ENCODE results near the gene RIMKLB. TPM values are rescaled to one million over a fixed set of nuclear protein-coding genes. Genes with fewer than 3 reads are reported as not detected.

RIMKLB gene
- total RNA-seq, 1 experiment from 2014 or later = 0.39 TPM

DNA sequence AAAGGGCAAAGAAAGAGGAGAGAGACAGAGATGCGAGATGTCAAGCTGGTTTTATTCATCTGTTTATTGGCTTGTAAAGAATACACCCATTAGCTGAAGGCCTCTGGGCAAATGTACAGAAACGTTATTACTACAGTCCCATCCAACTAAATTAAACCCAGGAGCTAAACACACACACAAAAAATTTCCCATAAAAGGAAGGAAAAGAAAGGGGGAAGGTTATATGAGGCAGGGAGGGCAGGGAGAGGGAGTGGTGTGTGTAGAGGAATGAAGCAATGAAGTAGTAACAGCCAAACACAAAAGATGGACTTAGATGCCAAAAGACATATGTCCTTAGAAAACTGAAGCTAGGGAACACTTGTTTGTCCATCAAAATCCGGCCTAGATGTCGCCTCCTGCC is 32.0 kb upstream of the RIMKLB start:
- ChIA-PET CTCF (interaction anchor here (1.2 kb wide), 1 partner anchor 9 kb away, joined by 4 read pairs; no protein-coding TSS in a partner anchor), POLR2A (no interaction called here), RAD21 (ENCODE audit: low non-redundant PET in 1 of 2, low total read pairs in 2 of 2, uncharacterized antibody in 2 of 2, unreplicated experiment in 2 of 2) (no interaction called here)
- ATAC-seq (no peak), DNase-seq (ENCODE audit: low read depth, low spot score) (no peak)
- Histone ChIP-seq H3K9me3 (ENCODE audit: control insufficient read depth in 1 of 2, insufficient read depth in 1 of 2, low read depth in 1 of 2, low read length in 2 of 2) (no peaks in the 10 kb centered on the region), H3K27me3 (ENCODE audit: insufficient read depth, low read length) (peaks cover 16% of the 10 kb centered on the region), H3K4me1 (ENCODE audit: control insufficient read depth in 1 of 2, insufficient read depth in 2 of 2, low read length in 2 of 2) (no peaks in the 10 kb centered on the region), H3K36me3 (ENCODE audit: control insufficient read depth in 1 of 2, insufficient read depth in 2 of 2, low read length in 2 of 2) (no peaks in the 10 kb centered on the region), H3K27ac (ENCODE audit: low read depth, low read length) (no peak overlapping the region), H3K4me2 (ENCODE audit: low read length) (no peak overlapping the region), H2AFZ (ENCODE audit: low read depth, low read length, poor library complexity, severe bottlenecking) (no peak overlapping the region), H3K9ac (ENCODE audit: low read length) (no peak overlapping the region), H3K4me3 (replicated peaks in 1 of 2; ENCODE audit: low read depth in 1 of 2, low read length in 2 of 2) (no peak overlapping the region), H4K20me1 (ENCODE audit: insufficient read depth) (no peaks in the 10 kb centered on the region), H3K79me2 (ENCODE audit: insufficient read depth, low read length) (no peaks in the 10 kb centered on the region), H3K9me2 (ENCODE audit: insufficient read depth) (no peaks in the 10 kb centered on the region)
- TF ChIP-seq FOSL1 (IDR thresholded peaks at IDR 0.05; ENCODE audit: low read depth) = no peak
- no peak for TF ChIP-seq EGR1 (IDR thresholded peaks at IDR 0.05; ENCODE audit: low read depth)
- TF ChIP-seq TCF7L2 (IDR thresholded peaks at IDR 0.05; ENCODE audit: borderline replicate concordance, extremely low read depth, insufficient read depth, insufficient read length) = no peak
- TF ChIP-seq, protein P1, sequence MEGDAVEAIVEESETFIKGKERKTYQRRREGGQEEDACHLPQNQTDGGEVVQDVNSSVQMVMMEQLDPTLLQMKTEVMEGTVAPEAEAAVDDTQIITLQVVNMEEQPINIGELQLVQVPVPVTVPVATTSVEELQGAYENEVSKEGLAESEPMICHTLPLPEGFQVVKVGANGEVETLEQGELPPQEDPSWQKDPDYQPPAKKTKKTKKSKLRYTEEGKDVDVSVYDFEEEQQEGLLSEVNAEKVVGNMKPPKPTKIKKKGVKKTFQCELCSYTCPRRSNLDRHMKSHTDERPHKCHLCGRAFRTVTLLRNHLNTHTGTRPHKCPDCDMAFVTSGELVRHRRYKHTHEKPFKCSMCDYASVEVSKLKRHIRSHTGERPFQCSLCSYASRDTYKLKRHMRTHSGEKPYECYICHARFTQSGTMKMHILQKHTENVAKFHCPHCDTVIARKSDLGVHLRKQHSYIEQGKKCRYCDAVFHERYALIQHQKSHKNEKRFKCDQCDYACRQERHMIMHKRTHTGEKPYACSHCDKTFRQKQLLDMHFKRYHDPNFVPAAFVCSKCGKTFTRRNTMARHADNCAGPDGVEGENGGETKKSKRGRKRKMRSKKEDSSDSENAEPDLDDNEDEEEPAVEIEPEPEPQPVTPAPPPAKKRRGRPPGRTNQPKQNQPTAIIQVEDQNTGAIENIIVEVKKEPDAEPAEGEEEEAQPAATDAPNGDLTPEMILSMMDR (IDR thresholded peaks at IDR 0.05 in 2 of 3, conservative IDR thresholded peaks at IDR 0.05 in 1 of 3; ENCODE audit: borderline replicate concordance in 1 of 3, insufficient read depth in 1 of 3, low read depth in 2 of 3, low read length in 2 of 3) = no peak
- TF ChIP-seq POLR2AphosphoS5 (IDR thresholded peaks at IDR 0.05; ENCODE audit: low read depth, low read length) = no peak
- TF ChIP-seq, protein P2, sequence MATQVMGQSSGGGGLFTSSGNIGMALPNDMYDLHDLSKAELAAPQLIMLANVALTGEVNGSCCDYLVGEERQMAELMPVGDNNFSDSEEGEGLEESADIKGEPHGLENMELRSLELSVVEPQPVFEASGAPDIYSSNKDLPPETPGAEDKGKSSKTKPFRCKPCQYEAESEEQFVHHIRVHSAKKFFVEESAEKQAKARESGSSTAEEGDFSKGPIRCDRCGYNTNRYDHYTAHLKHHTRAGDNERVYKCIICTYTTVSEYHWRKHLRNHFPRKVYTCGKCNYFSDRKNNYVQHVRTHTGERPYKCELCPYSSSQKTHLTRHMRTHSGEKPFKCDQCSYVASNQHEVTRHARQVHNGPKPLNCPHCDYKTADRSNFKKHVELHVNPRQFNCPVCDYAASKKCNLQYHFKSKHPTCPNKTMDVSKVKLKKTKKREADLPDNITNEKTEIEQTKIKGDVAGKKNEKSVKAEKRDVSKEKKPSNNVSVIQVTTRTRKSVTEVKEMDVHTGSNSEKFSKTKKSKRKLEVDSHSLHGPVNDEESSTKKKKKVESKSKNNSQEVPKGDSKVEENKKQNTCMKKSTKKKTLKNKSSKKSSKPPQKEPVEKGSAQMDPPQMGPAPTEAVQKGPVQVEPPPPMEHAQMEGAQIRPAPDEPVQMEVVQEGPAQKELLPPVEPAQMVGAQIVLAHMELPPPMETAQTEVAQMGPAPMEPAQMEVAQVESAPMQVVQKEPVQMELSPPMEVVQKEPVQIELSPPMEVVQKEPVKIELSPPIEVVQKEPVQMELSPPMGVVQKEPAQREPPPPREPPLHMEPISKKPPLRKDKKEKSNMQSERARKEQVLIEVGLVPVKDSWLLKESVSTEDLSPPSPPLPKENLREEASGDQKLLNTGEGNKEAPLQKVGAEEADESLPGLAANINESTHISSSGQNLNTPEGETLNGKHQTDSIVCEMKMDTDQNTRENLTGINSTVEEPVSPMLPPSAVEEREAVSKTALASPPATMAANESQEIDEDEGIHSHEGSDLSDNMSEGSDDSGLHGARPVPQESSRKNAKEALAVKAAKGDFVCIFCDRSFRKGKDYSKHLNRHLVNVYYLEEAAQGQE (IDR thresholded peaks at IDR 0.05; ENCODE audit: low read depth) = no peak
- TF ChIP-seq RAD21 (IDR thresholded peaks at IDR 0.05; ENCODE audit: low read depth) = no peak
- no peak for TF ChIP-seq ZNF274 (IDR thresholded peaks at IDR 0.05; ENCODE audit: low read depth, low read length)
- TF ChIP-seq, protein P3, sequence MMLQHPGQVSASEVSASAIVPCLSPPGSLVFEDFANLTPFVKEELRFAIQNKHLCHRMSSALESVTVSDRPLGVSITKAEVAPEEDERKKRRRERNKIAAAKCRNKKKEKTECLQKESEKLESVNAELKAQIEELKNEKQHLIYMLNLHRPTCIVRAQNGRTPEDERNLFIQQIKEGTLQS (IDR thresholded peaks at IDR 0.05) = no peak
- TF ChIP-seq YY1 (IDR thresholded peaks at IDR 0.05; ENCODE audit: extremely low read depth, insufficient replicate concordance, low read depth, low read length) = no peak
- no peak for TF ChIP-seq ZFX (IDR thresholded peaks at IDR 0.05)
- no peak for TF ChIP-seq SIN3A (IDR thresholded peaks at IDR 0.05; ENCODE audit: low read depth)
- BruUV-seq (replicated peaks) = no TSS peak
- intact Hi-C loops (cut with micrococcal nuclease) = no loop called here

Measured in HCT116 (cell line).